Smooth muscle cell of the brain vasculature (primary cell): Measurements from ENCODE around the gene TGFBR1.

Source experiments
- DNase-seq: peaks from one replicate; pipeline ENCODE4 v3.0.0-alpha.2; 2012; ENCODE audit warnings: low read depth, low spot score

Gene TGFBR1

DNA sequence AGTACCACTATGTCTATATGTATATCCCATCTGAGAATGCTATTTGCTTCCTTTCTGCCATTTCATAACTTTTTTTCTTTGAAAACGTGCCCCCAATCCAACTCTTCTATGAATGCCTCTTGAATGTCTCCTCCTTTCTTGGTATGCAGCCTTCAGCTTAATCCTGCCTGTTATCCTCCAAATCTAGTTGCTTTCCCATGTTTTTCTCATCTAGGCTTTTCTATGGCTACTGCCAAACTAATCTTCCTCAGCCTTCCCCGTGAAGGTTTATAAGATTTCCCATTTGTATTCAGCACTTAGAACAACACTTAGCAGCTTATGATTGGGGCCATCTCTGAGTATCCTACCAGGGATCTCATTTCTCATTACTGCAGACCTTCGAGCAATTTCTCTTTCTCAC, 2.5 kb downstream of the TGFBR1 start:
- DNase-seq: no peak

DNA sequence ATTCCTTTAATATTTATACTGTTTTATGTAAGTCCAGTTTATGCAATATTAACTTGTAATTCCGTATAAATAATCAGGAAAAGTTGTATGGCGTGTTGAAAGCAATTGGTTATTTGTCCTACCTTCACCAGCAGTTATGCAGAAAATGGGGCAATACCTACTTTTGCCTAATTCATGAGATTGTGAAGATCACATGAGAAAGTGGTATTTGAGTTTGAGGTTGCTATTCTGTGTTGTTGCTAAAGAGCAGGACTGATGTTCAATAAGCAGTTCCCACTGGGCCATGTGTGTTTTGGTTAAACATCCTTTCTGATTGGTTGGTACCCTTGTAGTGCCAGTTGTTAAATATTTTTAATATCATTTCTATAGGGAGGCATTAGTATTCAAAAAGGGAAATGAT, 3.2 kb downstream of the TGFBR1 start:
- DNase-seq: no peak

DNA sequence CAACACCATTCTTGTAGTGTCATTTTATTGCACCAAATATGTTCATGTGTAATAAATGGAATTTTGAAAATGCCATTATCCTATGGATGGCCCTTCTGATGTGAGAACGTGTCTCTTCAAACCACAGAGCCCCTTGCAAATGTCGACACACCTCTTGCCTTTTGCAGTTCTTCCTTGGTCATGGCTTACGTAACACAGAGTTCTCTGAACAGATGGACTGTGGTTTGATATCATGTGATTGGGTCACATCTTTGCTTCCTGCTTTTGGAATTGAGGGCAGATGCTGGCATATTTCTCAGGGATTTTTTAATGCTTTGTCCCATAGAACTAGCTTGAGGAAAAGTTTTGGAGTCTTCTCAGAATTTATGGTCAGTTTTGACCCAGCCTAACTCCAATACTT, 4.6 kb downstream of the TGFBR1 start:
- DNase-seq: no peak

DNA sequence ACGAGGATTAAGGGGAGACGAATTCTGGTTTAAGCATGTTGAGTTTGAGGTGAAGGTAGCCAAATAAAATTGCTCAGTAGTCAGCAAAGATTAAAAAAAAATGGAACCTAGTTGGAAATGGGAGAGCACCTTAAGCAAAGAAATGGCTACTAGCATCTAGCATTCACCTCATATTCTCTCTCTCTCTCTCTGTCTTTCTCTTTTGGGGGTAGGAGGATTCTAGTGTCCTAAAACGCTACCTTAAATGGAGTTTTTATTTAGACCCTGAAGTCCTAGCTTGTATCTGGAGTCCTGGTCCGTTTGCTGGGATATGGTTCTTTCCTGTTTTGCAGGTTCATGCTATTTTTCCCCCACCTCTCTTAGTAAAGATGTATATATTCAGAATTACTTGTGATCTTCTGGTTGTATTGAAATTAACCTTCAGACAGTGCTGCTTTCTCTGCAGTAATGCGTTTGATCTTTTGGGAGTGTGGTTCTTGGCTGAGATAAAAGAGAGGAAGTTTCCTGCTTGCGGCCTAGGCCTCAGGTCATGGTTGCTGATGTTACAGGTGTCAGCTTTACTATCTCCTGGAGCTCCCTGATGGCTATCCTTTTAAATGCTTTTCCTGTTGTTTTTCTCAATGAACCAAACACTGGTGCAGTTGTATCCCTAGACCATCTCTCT, 8.0 kb downstream of the TGFBR1 start:
- no peak for DNase-seq

DNA sequence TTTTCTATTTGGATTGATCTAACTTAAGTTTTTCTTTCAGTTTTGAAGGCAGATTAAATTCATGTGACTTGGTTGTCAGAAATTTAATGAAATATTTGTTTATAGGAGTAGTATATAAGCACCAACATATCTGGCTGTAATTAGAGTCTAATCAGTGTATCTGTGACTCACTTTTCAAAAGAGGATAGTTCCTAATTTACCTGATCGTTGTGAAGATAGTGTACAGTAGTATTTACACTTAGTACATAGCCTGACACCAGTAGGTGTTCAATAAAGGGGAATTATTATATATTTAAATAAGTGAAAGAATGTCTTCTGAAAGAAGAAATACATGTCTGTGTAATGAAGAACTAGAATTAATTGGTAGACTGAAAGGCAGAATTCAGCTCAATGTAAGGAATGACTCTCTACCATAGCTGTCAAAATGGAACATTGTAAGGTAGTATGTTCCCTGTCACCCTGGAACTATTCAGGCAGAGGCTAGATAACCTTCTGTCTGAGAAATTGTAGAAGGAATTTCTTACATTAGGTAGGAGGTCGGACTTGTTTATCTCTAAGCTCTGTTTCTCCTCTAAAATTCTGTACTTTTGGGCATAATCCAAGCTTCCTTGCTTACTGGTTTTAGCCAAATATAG, 8.6 kb downstream of the TGFBR1 start:
- no peak for DNase-seq

DNA sequence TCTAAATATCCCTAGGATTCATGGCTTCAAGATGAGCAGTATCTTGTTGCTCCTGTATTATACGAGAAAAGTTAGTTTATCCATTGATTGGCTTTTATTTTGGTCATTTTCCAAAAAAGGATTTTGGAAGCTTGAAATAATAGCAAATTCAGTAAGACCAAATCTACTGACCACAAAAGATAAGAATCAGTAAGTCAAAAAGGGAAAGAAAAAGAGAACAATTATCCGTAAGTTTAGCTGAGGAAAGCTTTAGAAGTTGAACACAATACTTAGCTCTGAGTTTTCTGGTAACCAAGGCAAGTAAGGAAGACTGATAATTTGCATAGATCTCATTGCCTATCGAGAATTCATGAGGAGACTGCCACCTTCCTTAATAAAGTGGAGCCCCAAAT, 9.1 kb downstream of the TGFBR1 start:
- no peak for DNase-seq

DNA sequence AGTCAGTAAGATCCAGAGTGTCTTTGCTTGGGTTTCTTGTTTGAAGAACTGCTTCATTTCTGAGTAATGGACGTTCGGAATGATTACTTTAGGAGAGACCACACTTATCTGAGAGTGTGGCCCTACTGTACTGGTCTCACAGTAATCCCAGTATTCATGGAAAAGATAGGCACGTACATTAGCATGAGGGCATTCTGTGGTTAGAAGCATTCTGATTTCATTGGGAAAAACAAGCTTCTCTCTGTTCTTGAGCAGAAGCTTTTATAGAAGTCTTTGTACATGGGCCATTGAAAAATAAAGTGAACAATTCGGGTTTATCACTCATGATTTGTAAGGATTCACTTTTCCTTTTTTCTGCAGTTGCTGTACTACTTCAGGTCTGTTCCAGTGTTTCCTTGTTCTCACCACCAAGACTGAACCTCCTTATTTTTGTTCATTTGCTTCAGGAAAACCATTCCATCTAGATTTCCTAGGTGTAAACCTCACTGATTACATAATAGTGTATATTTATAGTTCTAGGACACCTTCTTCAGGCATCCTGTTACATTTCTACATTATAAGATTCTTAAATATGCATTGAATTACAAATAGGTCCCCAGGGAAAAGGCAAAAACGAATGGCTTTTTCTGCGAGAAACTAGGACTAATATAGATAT, 10.1 kb downstream of the TGFBR1 start:
- DNase-seq: no peak

DNA sequence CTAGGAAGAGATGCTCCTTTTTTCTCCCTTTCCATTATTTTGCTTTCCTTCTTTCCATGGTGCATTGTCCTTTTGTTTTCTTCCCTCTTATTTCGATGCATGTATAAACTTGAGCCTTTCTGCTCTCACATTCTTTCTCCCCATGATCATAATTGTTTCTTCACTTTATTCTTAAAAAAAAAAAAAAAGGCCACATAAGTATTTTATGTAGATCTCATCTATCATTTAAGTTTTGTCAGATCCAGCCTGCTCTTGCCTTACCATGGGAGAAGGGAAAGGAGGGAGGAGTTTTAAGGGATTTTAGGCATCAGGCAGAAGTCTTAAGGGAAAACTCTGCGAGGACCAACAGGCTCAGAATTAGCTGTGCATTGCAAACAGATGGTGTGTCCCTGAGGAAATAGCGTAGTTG, 11.1 kb downstream of the TGFBR1 start:
- DNase-seq: no peak

DNA sequence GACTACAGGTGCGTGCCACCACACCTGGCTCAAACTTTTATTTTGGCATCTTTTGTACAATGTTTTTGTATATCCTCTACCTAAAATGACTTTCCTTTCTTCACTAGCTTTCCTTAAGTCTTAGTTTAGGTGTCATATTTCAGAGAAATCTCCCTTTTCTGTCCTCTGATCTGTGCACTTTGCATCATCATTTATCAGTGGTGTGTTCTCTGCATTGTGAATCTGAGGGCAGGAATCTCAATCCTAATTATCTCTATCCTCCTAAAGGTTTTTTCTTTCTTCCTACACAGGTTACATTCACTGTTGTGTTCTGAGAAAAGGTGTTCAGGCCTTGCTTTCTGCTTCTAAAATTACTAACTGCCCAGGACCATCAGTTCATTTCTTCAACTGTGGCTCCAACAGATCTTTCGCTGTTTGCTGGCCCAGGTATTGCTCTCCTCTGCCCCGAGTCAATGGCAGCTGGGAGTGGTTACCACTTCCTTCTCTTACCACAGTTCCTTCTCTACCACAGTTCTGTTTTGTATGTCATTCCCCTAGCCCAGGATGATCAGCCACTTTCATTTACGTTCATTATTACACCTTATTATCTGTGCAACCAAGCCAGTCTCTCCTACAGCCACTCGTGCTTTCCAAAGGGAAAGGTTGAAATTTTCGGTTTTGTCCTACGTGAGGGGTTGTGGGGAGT, 14.0 kb downstream of the TGFBR1 start:
- no peak for DNase-seq

DNA sequence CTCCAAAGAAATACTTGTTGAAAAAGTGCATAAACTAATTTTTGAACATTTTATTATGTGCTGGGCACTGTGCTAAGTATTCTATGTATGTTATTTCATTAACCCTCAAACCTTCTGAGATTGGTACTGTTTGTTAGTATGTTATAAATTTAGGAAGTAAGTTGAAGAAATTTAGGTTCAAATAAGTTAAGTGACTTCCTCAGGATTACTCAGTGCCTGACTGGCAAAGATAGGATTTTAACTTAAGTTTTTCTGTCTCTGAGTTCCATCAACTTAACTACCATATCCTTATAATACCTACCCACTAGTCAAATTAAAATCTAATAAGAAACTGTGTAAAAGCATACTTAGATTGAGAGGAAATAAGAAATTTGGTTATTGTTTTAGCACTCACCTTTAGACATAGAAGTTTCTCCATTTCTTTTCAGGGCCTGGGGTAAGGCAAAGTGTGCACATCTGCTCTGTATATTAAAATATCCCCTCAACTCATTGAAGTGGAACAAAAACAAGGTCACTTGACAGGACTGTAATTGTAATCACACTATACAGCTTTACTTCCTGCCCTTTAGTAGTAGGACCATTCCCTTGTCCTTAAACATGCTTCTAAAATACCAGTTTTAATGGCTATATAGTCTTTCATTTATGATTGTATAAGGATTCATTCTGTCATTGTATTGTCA, 15.2 kb downstream of the TGFBR1 start:
- DNase-seq: no peak

DNA sequence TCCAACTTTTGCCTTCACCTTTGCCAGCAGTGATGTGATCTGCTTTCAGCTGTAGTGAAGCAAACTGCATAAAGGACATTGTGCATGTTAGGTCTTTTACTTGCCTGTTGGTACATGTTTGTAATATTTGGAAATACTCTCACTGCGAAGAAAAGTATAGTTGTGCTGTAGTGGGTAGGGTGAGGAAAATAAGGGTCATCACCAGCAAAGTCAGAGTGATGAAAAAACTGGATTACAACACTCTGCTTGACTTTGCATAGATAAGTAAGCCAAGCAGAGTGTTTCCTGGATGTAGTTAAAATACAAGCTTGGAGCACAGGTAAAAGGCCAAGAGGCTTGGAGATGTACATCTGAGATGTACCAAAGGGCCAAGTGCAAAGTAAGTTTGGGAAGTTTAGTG, 16.7 kb downstream of the TGFBR1 start:
- DNase-seq: no peak

DNA sequence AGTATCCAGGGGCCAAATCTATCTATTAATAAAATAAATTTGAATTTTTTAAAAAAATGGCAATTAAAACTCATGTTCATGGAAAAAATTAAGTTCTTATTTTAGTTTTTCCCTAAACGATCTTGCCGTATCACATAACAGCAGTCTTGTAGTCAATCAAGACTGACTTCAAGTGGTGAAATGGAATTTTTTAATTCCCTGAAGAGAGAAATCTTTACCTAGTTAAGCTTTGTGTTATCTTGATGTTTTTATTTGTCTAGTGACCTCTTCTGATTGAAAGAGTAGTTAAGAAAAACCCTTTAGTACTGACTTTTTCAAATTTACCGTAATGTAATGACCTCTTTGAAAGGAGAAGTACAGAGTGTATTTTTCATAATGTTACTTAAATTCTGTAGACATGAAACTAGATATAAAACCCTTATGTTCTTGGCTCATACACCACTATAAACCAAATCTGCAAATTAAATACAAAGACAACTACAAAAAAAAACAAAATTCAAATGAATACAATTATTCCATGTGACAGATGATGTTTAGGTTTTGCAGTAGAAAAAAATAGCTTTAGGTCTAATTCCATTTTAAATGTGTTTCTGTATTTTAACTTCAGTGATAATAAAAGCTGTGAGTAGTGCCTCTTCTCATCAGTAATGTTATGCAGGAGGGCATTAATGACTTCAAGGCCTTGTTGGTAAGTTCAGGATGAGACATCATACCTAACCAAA, 19.8 kb downstream of the TGFBR1 start:
- DNase-seq: no peak

DNA sequence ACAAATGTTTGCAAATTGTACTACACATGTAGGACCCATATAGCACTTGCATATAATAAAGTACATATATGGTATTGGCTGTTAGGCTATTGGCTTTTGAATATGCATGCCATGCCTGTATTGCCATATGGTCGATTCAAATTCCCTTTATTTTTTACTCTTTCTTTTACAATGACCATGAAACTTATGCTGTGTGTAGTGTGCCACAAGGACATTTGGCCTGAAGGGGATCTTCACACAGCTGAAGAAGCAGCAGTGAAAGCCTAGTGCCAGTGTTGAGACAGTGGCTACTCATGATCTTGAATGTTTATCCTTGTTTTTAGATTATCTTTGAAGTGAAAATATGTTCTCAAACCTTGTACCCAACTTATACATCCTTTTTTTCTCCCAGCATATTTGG, 20.5 kb downstream of the TGFBR1 start:
- no peak for DNase-seq

DNA sequence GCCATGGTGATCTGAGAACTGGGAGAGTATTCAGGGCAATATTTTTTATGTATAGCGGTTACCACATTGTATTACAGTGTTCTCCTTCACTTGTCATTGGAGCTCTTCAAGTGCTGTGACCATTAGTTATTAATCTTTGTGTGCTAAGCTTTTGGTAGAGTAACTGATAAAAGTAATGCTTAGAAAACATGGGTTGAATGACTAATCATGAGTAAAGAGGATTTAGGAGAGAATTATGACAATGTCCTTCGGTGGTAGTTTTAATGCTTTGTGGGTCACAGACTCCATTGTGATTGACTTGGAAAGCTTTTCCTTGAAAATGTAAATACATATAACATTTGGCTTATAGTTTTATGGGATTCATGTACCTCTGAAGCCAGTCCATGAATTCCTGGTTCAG, 21.4 kb downstream of the TGFBR1 start:
- DNase-seq: no peak

DNA sequence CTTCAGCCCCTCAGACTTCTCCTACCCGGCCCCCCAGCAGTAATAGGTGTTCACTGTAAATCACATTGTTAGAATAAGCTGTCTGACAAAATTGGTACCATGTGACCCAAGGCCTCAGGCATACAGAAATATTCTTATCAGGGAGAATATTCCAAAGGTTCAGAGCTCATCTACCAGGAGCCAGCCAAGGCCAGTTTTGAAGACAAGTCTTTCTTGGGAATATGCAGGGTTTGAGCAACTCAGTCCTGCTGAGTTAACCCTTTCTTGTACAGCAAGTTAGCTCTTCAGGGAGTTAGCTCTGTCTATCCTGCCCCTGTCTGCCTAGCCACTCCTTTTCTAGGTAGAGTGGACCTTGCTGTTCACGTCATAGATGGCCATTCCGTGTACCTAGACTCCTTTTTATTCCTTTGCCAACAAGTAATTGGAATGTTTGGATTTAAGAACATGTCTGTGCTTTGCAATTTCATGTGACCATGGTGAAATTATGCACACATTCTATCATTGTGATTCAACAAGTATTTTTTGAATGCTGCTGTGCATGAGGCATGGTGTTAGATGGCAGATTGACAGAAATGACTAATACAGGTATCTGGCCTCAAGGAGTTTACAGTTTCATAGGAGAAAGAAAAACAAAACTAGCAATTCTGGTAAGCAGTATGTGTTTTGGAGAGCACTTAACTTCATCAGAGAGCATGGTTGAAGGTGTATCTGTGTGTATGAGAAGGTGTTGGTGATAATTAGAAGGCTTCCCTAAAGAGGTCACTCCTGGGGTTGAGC, 22.6 kb downstream of the TGFBR1 start:
- DNase-seq: no peak

DNA sequence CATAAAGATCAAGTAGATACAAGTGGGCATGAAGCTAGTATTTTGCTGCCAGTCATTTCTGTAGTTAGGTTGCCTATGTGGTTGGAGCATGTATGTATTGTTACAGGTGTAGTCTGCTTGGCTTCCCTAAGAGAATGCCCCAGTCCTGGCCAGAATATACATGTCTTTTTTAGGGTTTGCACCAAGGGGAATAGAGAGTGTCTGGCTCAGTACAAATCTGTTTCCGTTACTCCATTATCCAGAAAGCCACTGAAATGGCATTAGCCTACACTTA, 23.2 kb downstream of the TGFBR1 start:
- DNase-seq: no peak

DNA sequence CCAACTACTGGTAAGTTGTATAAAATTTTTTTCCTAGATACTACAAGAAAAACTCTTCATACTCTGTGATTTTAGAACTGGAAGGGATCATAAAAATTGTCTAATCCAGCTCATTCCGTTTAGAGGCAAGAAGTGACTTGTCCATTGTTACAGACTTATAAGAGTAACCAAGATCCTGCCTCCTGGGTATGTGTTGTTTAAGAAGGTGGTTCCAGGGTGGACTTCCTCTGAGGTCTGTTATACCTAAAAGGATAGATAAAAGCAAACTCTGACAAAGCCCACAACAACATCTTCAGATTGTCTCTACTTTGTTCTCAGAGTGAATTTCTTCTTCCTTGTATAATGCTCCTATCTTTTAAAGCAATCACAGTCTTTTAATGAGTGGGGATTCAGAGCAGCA, 24.2 kb downstream of the TGFBR1 start:
- no peak for DNase-seq

DNA sequence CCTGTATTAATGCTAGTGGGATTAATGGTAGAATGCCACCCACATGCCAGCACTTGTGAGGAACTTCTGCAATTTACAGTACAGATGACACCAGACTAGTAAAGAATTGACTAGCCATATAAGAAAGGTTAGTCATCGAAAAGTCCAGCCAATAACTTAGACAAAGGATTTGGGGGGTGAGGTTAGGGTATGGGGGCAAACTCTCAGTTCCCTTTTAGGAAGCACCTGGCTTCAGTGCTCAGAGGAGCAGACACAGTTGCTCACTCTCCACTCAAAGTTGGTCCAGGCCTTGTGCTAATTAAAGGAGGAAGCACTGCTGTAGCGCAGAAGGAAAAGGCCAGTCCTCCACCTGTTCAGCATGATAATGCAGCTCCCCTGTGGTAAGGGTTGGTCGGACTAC, 25.2 kb downstream of the TGFBR1 start:
- DNase-seq: no peak

DNA sequence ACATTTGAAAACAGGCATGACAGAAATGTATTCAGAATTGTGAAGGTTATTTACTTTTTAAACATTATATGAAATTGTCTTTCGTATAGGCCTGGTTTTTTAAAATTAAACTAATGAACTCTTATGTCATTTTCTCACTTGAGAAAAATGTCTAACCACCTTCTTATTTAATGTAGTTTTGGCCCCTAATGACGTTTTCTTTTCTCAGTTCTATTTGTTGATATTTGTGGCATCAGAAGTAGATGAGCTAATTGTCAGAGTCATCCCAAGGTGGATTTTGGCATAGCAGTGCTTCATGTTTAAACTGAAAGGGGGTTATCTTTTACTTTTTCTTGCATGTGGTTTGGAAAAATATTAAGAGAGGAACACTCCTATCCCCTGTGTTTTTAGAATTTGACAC, 28.2 kb downstream of the TGFBR1 start:
- no peak for DNase-seq

DNA sequence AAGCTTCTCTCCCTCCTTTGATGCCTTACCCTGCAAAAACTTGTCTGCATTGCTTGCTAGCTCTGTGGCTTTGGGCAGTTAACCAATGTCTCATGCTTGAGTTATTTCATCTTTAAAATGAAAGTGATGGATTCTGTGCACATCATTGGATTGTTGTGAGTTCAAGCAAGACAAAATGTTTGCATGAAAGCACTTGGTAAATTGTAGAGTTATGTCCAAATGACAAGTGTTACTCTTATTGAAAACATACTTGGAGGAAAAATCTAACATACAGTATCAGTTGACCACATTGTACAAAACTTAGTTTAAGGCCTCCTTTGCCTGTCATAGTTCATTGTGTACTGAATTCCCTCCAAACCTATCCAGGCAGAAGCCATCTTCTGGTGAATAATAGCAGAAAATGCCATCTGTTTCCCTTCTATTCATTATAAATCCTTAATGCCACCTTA, 30.0 kb downstream of the TGFBR1 start:
- no peak for DNase-seq

DNA sequence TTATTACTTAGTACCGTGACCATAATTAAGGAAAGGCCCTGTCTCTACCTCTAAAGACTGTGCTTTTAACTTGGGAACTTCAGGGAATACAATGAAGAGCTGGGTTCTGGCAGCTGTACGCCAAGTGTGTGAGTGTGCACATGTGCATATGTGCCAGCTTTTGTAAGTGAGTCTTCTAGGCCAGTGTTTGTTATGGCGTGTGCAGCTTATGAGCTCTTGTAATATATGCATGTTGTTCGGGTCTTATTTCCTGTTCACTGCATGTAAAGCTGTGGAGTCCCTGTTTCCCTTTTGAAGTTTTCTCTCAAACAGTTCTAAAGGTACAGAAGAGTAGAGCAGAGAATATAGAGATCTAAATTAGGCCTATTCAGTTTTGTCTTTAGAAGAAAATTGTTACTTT, 30.5 kb downstream of the TGFBR1 start:
- DNase-seq: no peak
